Activated CD4-positive, alpha-beta T cell treated with anti-CD3 and anti-CD28 coated beads, Interleukin-2, amount 50 U/mL, for 4 hours (primary cell): ENCODE data around the gene SAMHD1.
"Not testable (repeated sequence)": the region's sequence is repeated elsewhere in the genome, so short reads cannot be mapped to it uniquely, and the experiment has no call there.

Source experiments
- DNase-seq, 2 experiments: peaks; one replicate each; pipeline ENCODE4 v3.0.0-alpha.2; 2020

Gene SAMHD1

GRCh38 chr20:36951198-36951978 is at the start of gene SAMHD1:
Gene SAMHD1, minus strand, starts transcription at chr20:36951708. Its CDS starts 65 bp downstream, at chr20:36951643.
- DNase-seq: peak; percentile 72 to 78

- DNase-seq: not testable (repeated sequence)
Observed at GRCh38 chr20:37000171-37000570, 48.7 kb upstream of the SAMHD1 start.

- no peak for DNase-seq
Observed at GRCh38 chr20:36998652-36999051, 47.1 kb upstream of the SAMHD1 start.

GRCh38 chr20:36997121-36997520 is 45.6 kb upstream of the SAMHD1 start:
- no peak for DNase-seq

GRCh38 chr20:36994221-36994620 is 42.7 kb upstream of the SAMHD1 start:
- not testable (repeated sequence) for DNase-seq

GRCh38 chr20:36992802-36993334 is 41.4 kb upstream of the SAMHD1 start:
- DNase-seq: no peak

GRCh38 chr20:36991703-36992102 is 40.2 kb upstream of the SAMHD1 start:
- no peak for DNase-seq

- DNase-seq: no peak
Observed at GRCh38 chr20:36989797-36990196, 38.3 kb upstream of the SAMHD1 start.

- no peak for DNase-seq
Observed at GRCh38 chr20:36988494-36988966, 37.0 kb upstream of the SAMHD1 start.

- DNase-seq: no peak
Observed at GRCh38 chr20:36984257-36984638, 32.7 kb upstream of the SAMHD1 start.

- peak; percentile 48 to 51 for DNase-seq
Observed at GRCh38 chr20:36975099-36975818, 23.8 kb upstream of the SAMHD1 start.

GRCh38 chr20:36974660-36975059 is 23.2 kb upstream of the SAMHD1 start:
- DNase-seq: no peak

- no peak for DNase-seq
Observed at GRCh38 chr20:36971103-36971502, 19.6 kb upstream of the SAMHD1 start.

GRCh38 chr20:36969478-36970186 is 18.1 kb upstream of the SAMHD1 start:
- DNase-seq: peak; percentile 19 to 25

GRCh38 chr20:36969051-36969450 is 17.5 kb upstream of the SAMHD1 start:
- no peak for DNase-seq

GRCh38 chr20:36967636-36968035 is 16.1 kb upstream of the SAMHD1 start:
- DNase-seq: no peak

- DNase-seq: not testable (repeated sequence)
Observed at GRCh38 chr20:36966965-36967364, 15.5 kb upstream of the SAMHD1 start.

- DNase-seq: not testable (repeated sequence)
Observed at GRCh38 chr20:36962354-36962941, 10.9 kb upstream of the SAMHD1 start.

- DNase-seq: no peak
Observed at GRCh38 chr20:36959242-36959641, 7.7 kb upstream of the SAMHD1 start.

- no peak for DNase-seq
Observed at GRCh38 chr20:36957875-36958667, 6.6 kb upstream of the SAMHD1 start.

- DNase-seq: no peak
Observed at GRCh38 chr20:36956674-36957073, 5.2 kb upstream of the SAMHD1 start.

- DNase-seq: no peak
Observed at GRCh38 chr20:36956016-36956415, 4.5 kb upstream of the SAMHD1 start.
